KMS-11 (cell line): ENCODE measurements around the gene CTIF.
A peak's percentile ranks its signal among the peaks of the same experiment; 100 is the strongest.

ENCODE experiments used
- H2AFZ ChIP-seq: fragments of 200-600 bp; sonication (generic); 2 replicates; pipeline ENCODE4 v1.6.1; 2016; ENCODE audit warnings: antibody characterized with exemption, mixed run types, low read depth
- H3K27ac ChIP-seq: fragments of 200-600 bp; sonication (generic); 2 replicates; pipeline ENCODE4 v1.6.1; 2016; ENCODE audit warnings: mild to moderate bottlenecking, mixed run types
- H3K27me3 ChIP-seq: fragments of 200-600 bp; sonication (generic); 2 replicates; pipeline ENCODE4 v1.6.1; 2017; ENCODE audit warnings: mild to moderate bottlenecking, low read depth, mixed run types, moderate library complexity; ENCODE audit not compliant: insufficient read depth
- H3K36me3 ChIP-seq: fragments of 200-600 bp; sonication (generic); 2 replicates; pipeline ENCODE4 v1.6.1; 2017; ENCODE audit warnings: mild to moderate bottlenecking, mixed run types; ENCODE audit not compliant: insufficient read depth
- H3K4me1 ChIP-seq: fragments of 200-600 bp; sonication (generic); 2 replicates; pipeline ENCODE4 v1.6.1; 2016; ENCODE audit warnings: mild to moderate bottlenecking, low read depth, mixed run types; ENCODE audit not compliant: poor library complexity, severe bottlenecking
- H3K4me2 ChIP-seq: fragments of 200-600 bp; sonication (generic); 2 replicates; pipeline ENCODE4 v1.7.0; 2016; ENCODE audit warnings: mild to moderate bottlenecking, mixed run types
- H3K4me3 ChIP-seq: fragments of 200-600 bp; sonication (generic); IDR thresholded peaks from 2 replicates; pipeline ENCODE4 v1.6.1; 2017; ENCODE audit warnings: low read depth, low read length, mixed read lengths; ENCODE audit not compliant: insufficient read depth
- H3K79me2 ChIP-seq: fragments of 200-600 bp; sonication (generic); 2 replicates; pipeline ENCODE4 v1.6.1; 2016; ENCODE audit warnings: low read depth, mixed run types; ENCODE audit not compliant: insufficient read depth
- H3K9ac ChIP-seq: fragments of 200-600 bp; sonication (generic); 2 replicates; pipeline ENCODE4 v1.6.1; 2016; ENCODE audit warnings: mild to moderate bottlenecking, mixed run types
- H4K20me1 ChIP-seq: fragments of 200-600 bp; sonication (generic); 2 replicates; pipeline ENCODE4 v1.6.1; 2016; ENCODE audit warnings: mild to moderate bottlenecking, mixed run types; ENCODE audit not compliant: insufficient read depth
- TF ChIP-seq, protein P1 (sequence below): fragments of 200-600 bp; sonication (generic); conservative IDR thresholded peaks from 2 replicates; pipeline ENCODE4 v1.6.1; 2017; ENCODE audit warnings: low read depth, mild to moderate bottlenecking, antibody characterized with exemption, low read length, moderate library complexity, mixed read lengths

CTIF gene

DNA sequence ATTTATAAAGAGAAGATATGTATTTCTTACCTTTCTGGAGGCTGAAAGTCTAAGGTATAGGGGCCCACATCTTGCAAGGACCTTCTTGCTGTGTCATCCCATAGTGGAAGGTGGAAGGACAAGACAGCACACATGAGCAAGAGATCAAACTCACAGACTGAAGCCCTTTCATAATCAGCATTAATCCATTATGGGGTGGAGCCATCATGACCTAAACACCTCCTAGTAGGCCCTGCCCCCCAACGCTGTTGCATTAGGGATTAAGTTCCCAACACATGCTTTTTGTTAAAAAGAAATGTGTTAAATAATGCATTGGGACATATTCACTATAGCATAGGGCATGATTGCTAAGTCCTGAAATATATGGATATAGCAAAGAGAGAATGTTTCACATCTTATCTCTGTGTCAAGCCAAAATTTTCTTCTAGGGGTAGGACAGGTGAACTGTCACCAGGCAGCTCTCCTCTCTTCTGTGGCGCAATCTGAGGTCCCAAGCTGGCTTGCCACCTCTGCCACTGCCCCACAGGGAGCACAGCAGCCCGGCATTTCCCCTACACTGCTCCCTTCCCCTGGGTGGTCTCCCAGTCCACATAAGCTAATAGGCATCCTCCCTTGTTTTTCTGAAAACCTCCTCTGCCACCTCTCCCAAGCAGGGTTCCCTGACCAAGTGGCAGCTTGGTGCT, 8.3 kb upstream of the CTIF start:
- no peak overlapping the region for H3K4me3 ChIP-seq
- peak overlapping the region; percentile 17; the same call in 1 of the 2 replicates for H3K27ac ChIP-seq
- H4K20me1 ChIP-seq = no peaks in the 10 kb centered on the region
- peaks cover 27% of the 10 kb centered on the region for H3K4me1 ChIP-seq
- H3K27me3 ChIP-seq = no peaks in the 10 kb centered on the region
- no peaks in the 10 kb centered on the region for H3K36me3 ChIP-seq
- H2AFZ ChIP-seq = no peak overlapping the region
- H3K4me2 ChIP-seq = peak overlapping the region; percentile 26; the same call in 1 of the 2 replicates
- H3K79me2 ChIP-seq = no peaks in the 10 kb centered on the region
- no peak overlapping the region for H3K9ac ChIP-seq
- TF ChIP-seq, protein P1, sequence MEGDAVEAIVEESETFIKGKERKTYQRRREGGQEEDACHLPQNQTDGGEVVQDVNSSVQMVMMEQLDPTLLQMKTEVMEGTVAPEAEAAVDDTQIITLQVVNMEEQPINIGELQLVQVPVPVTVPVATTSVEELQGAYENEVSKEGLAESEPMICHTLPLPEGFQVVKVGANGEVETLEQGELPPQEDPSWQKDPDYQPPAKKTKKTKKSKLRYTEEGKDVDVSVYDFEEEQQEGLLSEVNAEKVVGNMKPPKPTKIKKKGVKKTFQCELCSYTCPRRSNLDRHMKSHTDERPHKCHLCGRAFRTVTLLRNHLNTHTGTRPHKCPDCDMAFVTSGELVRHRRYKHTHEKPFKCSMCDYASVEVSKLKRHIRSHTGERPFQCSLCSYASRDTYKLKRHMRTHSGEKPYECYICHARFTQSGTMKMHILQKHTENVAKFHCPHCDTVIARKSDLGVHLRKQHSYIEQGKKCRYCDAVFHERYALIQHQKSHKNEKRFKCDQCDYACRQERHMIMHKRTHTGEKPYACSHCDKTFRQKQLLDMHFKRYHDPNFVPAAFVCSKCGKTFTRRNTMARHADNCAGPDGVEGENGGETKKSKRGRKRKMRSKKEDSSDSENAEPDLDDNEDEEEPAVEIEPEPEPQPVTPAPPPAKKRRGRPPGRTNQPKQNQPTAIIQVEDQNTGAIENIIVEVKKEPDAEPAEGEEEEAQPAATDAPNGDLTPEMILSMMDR = no peak

DNA sequence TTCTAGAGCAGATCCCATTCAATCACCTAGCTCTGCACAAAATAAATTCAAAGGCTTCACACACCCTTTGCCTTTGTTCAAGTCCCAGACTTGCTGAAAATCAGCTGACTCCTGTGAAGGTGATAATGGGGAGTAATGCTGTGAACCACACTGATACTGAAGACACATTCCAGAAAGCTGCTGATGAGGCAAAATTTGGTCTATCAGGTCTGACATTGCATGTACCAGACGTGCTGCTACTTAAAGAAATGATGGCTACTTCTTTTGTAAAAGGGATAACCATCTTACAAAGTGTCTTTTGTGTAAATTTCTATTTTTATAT, 7.8 kb upstream of the CTIF start:
- Histone ChIP-seq H3K27ac (no peak overlapping the region), H2AFZ (no peak overlapping the region)
- TF ChIP-seq, protein P1 = no peak

DNA sequence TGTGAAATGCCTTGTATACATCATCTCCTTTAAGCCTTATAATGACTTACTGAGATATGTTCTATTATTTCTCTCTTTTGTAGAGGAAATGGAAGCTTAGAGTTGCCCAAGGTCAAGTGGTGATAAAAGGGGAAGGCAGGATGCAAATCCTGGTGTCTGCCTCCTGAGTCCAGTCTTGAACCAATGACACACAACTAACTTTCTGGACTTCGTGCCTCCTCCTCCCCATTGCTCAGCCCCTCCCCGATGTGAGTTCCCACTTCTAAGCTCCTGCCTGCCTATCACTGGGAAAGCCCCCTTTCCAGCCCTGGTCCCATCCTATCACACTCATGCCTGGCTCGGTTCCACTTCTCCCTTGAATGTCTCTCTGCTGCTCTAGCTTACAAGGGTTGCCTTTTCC, 6.9 kb upstream of the CTIF start:
- Histone ChIP-seq H3K4me3 (no peak overlapping the region), H3K36me3 (no peaks in the 10 kb centered on the region), H3K79me2 (no peaks in the 10 kb centered on the region), H3K9ac (no peak overlapping the region), H3K27me3 (no peaks in the 10 kb centered on the region), H4K20me1 (no peaks in the 10 kb centered on the region), H2AFZ (no peak overlapping the region), H3K27ac (no peak overlapping the region), H3K4me2 (no peak overlapping the region), H3K4me1 (peaks cover 27% of the 10 kb centered on the region)
- TF ChIP-seq, protein P1 = no peak

More for the DNA sequence above, 7.8 kb upstream of the CTIF start:
- Histone ChIP-seq H3K36me3 (no peaks in the 10 kb centered on the region), H3K4me3 (no peak overlapping the region), H4K20me1 (no peaks in the 10 kb centered on the region), H3K4me1 (peaks cover 27% of the 10 kb centered on the region), H3K79me2 (no peaks in the 10 kb centered on the region), H3K27me3 (no peaks in the 10 kb centered on the region), H3K4me2 (no peak overlapping the region; the same call in 1 of the 2 replicates), H3K9ac (no peak overlapping the region)

DNA sequence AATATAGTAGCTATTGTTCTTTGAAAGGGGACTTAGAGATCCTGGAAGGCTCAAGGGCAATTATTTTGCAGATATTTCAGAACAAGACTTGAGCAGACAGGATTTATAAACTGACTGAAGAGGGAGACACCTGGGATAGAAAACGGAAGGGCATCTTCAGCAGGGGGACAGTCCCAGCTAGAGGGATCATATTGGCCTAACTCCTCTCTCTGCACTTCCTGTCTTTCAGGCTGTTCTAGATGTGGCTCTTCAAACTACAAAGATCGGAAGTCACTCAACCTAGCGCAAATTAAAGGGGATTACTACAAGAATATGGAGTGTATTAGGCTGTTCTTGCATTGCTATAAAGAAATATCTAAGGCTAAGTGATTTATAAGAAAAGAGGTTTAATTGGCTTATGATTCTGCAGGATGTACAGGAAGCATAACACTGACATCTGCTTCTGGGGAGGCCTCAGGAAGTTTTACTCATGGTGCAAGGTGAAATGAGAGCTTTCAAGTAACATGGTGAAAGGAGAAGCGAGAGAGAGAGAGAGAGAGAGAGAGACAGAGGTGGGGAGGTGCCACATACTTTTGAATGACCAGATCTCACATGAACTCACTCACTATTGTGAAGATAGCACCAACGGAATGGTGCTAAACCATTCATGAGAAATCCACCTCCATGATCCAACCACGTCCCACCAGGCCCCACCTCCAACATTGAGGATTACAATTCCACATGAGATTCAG, 5.3 kb upstream of the CTIF start:
- H3K4me2 ChIP-seq = no peak overlapping the region

More for the DNA sequence above, 5.3 kb upstream of the CTIF start:
- Histone ChIP-seq H3K4me3 (no peak overlapping the region), H3K36me3 (no peaks in the 10 kb centered on the region), H3K27me3 (no peaks in the 10 kb centered on the region), H3K27ac (no peak overlapping the region), H3K4me1 (peaks cover 33% of the 10 kb centered on the region), H3K79me2 (no peaks in the 10 kb centered on the region), H2AFZ (no peak overlapping the region), H4K20me1 (no peaks in the 10 kb centered on the region), H3K9ac (no peak overlapping the region)
- TF ChIP-seq, protein P1 = no peak
